Fibroblast of mammary gland (primary cell): ENCODE measurements around the gene GSTO1.

Experiments used
- DNase-seq: peaks from one replicate; pipeline ENCODE4 v3.0.0-alpha.2; 2010; ENCODE audit warnings: low read depth
- H3K4me3 ChIP-seq: 2 replicates; pipeline ENCODE4 v1.5.1; 2011; ENCODE audit warnings: low read depth, mild to moderate bottlenecking, low read length, moderate library complexity; ENCODE audit not compliant: control insufficient read depth
- CTCF ChIP-seq: conservative IDR thresholded peaks from 2 replicates; pipeline ENCODE4 v1.5.1; 2011; ENCODE audit warnings: low read depth, low read length, inconsistent platforms; ENCODE audit not compliant: control insufficient read depth, insufficient read depth

The GSTO1 gene

GRCh38 chr10:104254493-104255310 is at the start of gene GSTO1:
GSTO1 (plus strand) TSS chr10:104254892; CDS start chr10:104254929, 37 bp downstream.
- H3K4me3 ChIP-seq: peak within 1 kb of the TSS; percentile 62
- no peak for TF ChIP-seq CTCF
- peak; percentile 79 for DNase-seq

DNA sequence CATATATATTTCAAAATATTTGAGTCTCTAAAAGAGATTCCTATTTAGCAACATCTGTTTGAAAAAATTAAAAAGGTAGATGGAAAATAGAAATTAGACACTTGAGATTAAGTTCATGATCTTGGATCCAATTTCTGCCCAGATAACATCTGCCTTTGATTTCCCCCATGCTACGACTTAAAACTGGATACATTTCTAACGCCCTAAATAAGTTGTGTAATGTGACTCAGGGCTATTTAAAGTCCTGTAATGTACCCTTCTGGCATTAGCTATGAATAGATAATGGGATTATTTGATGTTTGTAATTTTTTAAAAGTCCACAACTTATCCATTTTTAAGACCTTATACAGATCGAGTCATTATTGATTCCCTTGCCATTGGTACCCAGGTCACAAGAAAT is 46.0 kb upstream of the GSTO1 start:
- TF ChIP-seq CTCF: no peak
- peak; percentile 32 for DNase-seq
- H3K4me3 ChIP-seq: no peak overlapping the region

GRCh38 chr10:104209575-104210198 is 45.0 kb upstream of the GSTO1 start:
- DNase-seq: peak; percentile 50
- no peak overlapping the region for H3K4me3 ChIP-seq
- TF ChIP-seq CTCF: peak; percentile 65

DNA sequence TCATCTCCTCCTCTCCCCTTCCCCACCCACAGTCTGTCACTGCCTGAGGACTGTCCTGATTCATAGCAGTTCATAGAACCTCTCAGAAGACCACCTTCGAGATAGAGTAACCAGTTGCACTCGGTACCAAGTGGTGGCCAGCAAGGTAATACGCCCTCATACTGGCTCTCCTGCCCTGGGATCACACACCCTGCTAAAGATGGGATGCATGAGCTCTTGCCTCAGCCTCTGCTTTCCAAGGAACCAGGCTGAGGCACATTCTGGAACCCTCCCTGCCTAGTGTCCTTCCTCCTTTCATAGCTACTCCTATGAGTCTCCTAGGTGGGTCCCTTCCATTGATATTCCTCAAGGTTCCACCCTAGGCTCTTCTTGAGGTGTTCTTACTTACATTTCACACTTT is 38.1 kb upstream of the GSTO1 start:
- no peak for TF ChIP-seq CTCF
- H3K4me3 ChIP-seq: no peak overlapping the region
- DNase-seq: no peak

DNA sequence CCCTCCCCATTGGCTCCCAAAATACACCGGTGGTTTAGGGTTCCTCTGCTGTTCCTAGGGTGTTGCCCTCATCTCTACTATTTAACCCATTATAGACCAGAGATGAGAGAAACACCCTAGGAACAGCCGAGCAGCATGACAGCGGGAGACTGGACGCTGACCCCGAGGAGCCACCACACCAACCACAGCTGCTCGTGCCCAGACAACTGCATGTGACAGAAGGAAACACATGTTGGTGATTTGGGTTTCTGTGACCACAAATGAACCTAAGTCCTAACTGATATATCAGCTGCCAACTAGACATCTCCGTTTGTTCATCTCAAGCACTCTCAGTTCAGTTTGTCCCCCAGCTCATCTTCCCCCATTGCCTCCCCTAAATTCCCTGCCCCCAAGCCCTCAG is 35.9 kb upstream of the GSTO1 start:
- H3K4me3 ChIP-seq: no peak overlapping the region
- DNase-seq: no peak
- no peak for TF ChIP-seq CTCF

DNA sequence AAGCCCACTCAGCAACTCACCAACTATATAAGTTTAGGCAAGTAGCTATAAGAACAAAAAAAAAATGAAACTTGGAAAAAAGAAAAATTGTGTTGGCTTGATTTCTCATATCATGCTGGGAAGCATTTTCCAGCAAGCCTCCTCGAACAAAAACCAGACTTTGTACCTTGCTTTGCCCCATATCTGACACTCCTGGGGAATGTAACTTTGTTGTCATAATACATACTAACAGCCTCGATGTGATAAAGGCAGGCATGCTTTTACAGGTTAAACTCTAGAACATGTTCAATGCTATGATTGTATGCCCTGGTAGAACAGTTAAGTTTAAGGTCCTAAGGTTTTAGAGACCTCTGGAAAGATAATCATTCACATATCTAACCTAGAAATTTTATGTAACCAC is 34.2 kb upstream of the GSTO1 start:
- no peak for TF ChIP-seq CTCF
- DNase-seq: no peak
- no peak overlapping the region for H3K4me3 ChIP-seq
